ENCODE data around the gene SULF2. TPM values are rescaled to one million over a fixed set of nuclear protein-coding genes. Genes with fewer than 3 reads are reported as not detected.
"Not testable (repeated sequence)": the region's sequence is repeated elsewhere in the genome, so short reads cannot be mapped to it uniquely, and the experiment has no call there.

The SULF2 gene
- total RNA-seq (2016; rRNA removed; fragmentation: Illumina TruSeq; extraction: Trizol) (29.1 and 50.9 TPM in 2 replicates), polyA plus RNA-seq (2011; rRNA removed) (7.2 and 9.3 TPM in 2 replicates), polyA minus RNA-seq (2011; rRNA and poly(A)+ RNA removed; ENCODE audit: low replicate concordance) (51.1 TPM in 1 of 2 replicates, not detected in the other), Bru-seq, nascent RNA (percentile 46 among the genes with signal in this experiment), BruChase-seq, experiment 1, labeled RNA remaining after a 6-hour chase (percentile 48 among the genes with signal in this experiment), BruChase-seq, experiment 2, labeled RNA remaining after a 2-hour chase (percentile 44 among the genes with signal in this experiment)
- total RNA-seq (2016; cell fraction: cytosol; rRNA removed; fragmentation: Illumina TruSeq; extraction: Trizol; ENCODE audit: low read depth), result 7.4 and 9.2 TPM in 2 replicates
- 22.2 and 47.3 TPM in 2 replicates for total RNA-seq (2016; cell fraction: insoluble cytoplasmic fraction; rRNA removed; fragmentation: Illumina TruSeq; extraction: Trizol)
- 23.9 and 29.0 TPM in 2 replicates for total RNA-seq (2016; cell fraction: membrane; rRNA removed; fragmentation: Illumina TruSeq; extraction: Trizol)
- total RNA-seq (2016; cell fraction: nucleus; rRNA removed; fragmentation: Illumina TruSeq; extraction: Trizol), result 55.3 and 65.2 TPM in 2 replicates
- polyA plus RNA-seq (2011; cell fraction: cytosol; rRNA removed), result 9.3 and 12.6 TPM in 2 replicates
- polyA plus RNA-seq (2011; cell fraction: nucleus; rRNA removed), result 21.3 and 25.5 TPM in 2 replicates
- polyA plus RNA-seq (2012), result 5.1 and 11.0 TPM in 2 replicates
- 10.7 and 10.8 TPM in 2 replicates for polyA plus RNA-seq (2016; cell fraction: cytosol; fragmentation: Illumina TruSeq; extraction: Trizol; ENCODE audit: low read depth)
- 33.7 and 34.1 TPM in 2 replicates for polyA plus RNA-seq (2016; cell fraction: insoluble cytoplasmic fraction; fragmentation: Illumina TruSeq; extraction: Trizol; ENCODE audit: low read depth)
- 22.4 and 24.8 TPM in 2 replicates for polyA plus RNA-seq (2016; cell fraction: membrane; fragmentation: Illumina TruSeq; extraction: Trizol; ENCODE audit: low read depth)
- 96.6 and 101 TPM in 2 replicates for polyA plus RNA-seq (2016; cell fraction: nucleus; fragmentation: Illumina TruSeq; extraction: Trizol; ENCODE audit: insufficient read depth, low read depth)
- 16.7 and 17.7 TPM in 2 replicates for polyA minus RNA-seq (2011; cell fraction: cytosol; rRNA and poly(A)+ RNA removed)
- 11.1 and 13.5 TPM in 2 replicates for polyA minus RNA-seq (2011; cell fraction: nucleus; rRNA and poly(A)+ RNA removed)
- long read RNA-seq, experiment 1, partial matches to known transcripts, result 2 of 5 reads
- long read RNA-seq, experiment 1, other reads (novel, unspliced or antisense), result 3 of 5 reads
- long read RNA-seq, experiment 2, full-length matches to known transcripts, result 4 of 75 reads
- long read RNA-seq, experiment 2, partial matches to known transcripts, result 23 of 75 reads
- long read RNA-seq, experiment 2, other reads (novel, unspliced or antisense), result 48 of 75 reads

- Histone ChIP-seq H3K27me3 (ENCODE audit: control insufficient read depth in 1 of 2, insufficient read depth in 2 of 2, low read length in 2 of 2) (peaks cover 6 to 46% of the 10 kb centered on the region in 2 experiments; a peak in 4 of 5 replicates), H3K9me3 (ENCODE audit: low read length) (no peaks in the 10 kb centered on the region), H3K27ac (ENCODE audit: extremely low read length, insufficient read depth, low read length) (no peak within 1 kb of the TSS), H3K36me3 (replicated peaks in 1 of 2; ENCODE audit: control insufficient read depth in 1 of 2, insufficient read depth in 2 of 2, low read length in 2 of 2) (no peaks in the 10 kb centered on the region), H3K9ac (ENCODE audit: insufficient read depth, low read depth, low read length) (peak within 1 kb of the TSS; percentile 29), H3K4me2 (ENCODE audit: low read depth, low read length) (peak within 1 kb of the TSS; percentile 100), H4K20me1 (ENCODE audit: insufficient read depth, low read length) (no peaks in the 10 kb centered on the region), H2AFZ (ENCODE audit: low read length) (peak within 1 kb of the TSS; percentile 20), H3K79me2 (ENCODE audit: insufficient read depth, low read length) (no peaks in the 10 kb centered on the region), H3K4me1 (ENCODE audit: insufficient read depth, low read length) (peaks cover 42% of the 10 kb centered on the region), H3K4me3 (replicated peaks in 1 of 3; ENCODE audit: insufficient read depth in 1 of 3, low read depth in 2 of 3, low read length in 3 of 3) (peak within 1 kb of the TSS; percentile 72 to 84 (median 73))
- BruUV-seq (replicated peaks), result no TSS peak
- no CpG with 5 or more reads among the region's 82 CpGs for WGBS (ENCODE audit: low lambda C conversion rate)
- CTCF ChIA-PET (ENCODE audit: low intra/inter-chr PET ratio, low total read pairs), result interaction anchor here (2.3 kb wide), 1 partner anchor 836 kb away, joined by 30 read pairs; no protein-coding TSS in a partner anchor
- POLR2A ChIA-PET, result no interaction called here
- intact Hi-C loops (cut with micrococcal nuclease; ENCODE audit: unreplicated experiment), result loop anchor here (5.0 kb wide), 1 partner anchor 187 kb away; no protein-coding TSS in a partner anchor
- FAIRE-seq (no peak), ATAC-seq (no peak; the same call in 2 of the 3 replicates), DNase-seq (ENCODE audit: low spot score) (no peak)
- in situ Hi-C loops (cut with HindIII; ENCODE audit: extremely low pct_ligation_motif_present, low pct_unique_long_range_greater_than_20kb), result loop anchor here (5.0 kb wide), 1 partner anchor 837 kb away; no protein-coding TSS in a partner anchor
- no peak for TF ChIP-seq THAP11 (CRISPR knock-in tag; IDR thresholded peaks at IDR 0.05)
- peak; percentile 60; the same call in 1 of the 2 replicates for TF ChIP-seq ZNF790 (CRISPR knock-in tag; IDR thresholded peaks at IDR 0.05; ENCODE audit: borderline replicate concordance)
These were observed at the start of gene SULF2 for GRCh38 chr20:47785311-47785853. Gene SULF2 (minus strand): TSS chr20:47785481. CDS start chr20:47757363, 28,118 bp downstream.

DNA sequence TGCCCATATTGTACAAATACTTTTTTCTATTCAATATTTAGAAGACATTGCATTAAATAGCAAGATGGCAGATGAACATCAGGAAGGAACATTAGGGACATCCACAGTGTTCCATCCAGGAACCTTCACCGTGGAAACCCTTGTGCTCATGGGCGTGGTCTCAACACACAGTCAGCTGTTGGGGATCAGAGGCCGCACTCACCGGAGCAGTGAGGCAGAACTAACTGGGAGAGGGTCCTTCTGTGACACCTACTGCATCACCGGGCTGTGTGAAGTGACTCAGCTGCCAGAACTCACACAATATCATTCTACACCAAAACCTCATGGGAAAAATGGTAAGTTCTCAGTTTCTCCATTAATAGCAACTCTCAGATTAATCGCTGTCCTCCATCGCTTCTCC, 46.4 kb upstream of the SULF2 start:
- H3K27me3 ChIP-seq (ENCODE audit: control insufficient read depth in 1 of 2, insufficient read depth in 2 of 2, low read length in 2 of 2); intact Hi-C loops (cut with micrococcal nuclease; ENCODE audit: unreplicated experiment); ATAC-seq; DNase-seq (ENCODE audit: low spot score); H3K4me3 ChIP-seq (replicated peaks in 1 of 3; ENCODE audit: insufficient read depth in 1 of 3, low read depth in 2 of 3, low read length in 3 of 3); POLR2A ChIA-PET; H3K4me1 ChIP-seq (ENCODE audit: insufficient read depth, low read length); H4K20me1 ChIP-seq (ENCODE audit: insufficient read depth, low read length); H3K9me3 ChIP-seq (ENCODE audit: low read length); H3K27ac ChIP-seq (ENCODE audit: extremely low read length, insufficient read depth, low read length); H3K4me2 ChIP-seq (ENCODE audit: low read depth, low read length); H3K9ac ChIP-seq (ENCODE audit: insufficient read depth, low read depth, low read length); in situ Hi-C loops (cut with HindIII; ENCODE audit: extremely low pct_ligation_motif_present, low pct_unique_long_range_greater_than_20kb); H3K79me2 ChIP-seq (ENCODE audit: insufficient read depth, low read length); BruUV-seq (replicated peaks); CTCF ChIA-PET (ENCODE audit: low intra/inter-chr PET ratio, low total read pairs); H3K36me3 ChIP-seq (replicated peaks in 1 of 2; ENCODE audit: control insufficient read depth in 1 of 2, insufficient read depth in 2 of 2, low read length in 2 of 2); FAIRE-seq; H2AFZ ChIP-seq (ENCODE audit: low read length): not testable (repeated sequence)
- no CpG with 5 or more reads among the region's 7 CpGs for WGBS (ENCODE audit: low lambda C conversion rate)

- not testable (repeated sequence) for DNase-seq (ENCODE audit: low spot score); ATAC-seq; FAIRE-seq
These were observed 41.4 kb upstream of the SULF2 start for GRCh38 chr20:47826716-47827115.

More at GRCh38 chr20:47826716-47827115, 41.4 kb upstream of the SULF2 start:
- intact Hi-C loops (cut with micrococcal nuclease; ENCODE audit: unreplicated experiment); POLR2A ChIA-PET; H3K27ac ChIP-seq (ENCODE audit: extremely low read length, insufficient read depth, low read length); H3K9me3 ChIP-seq (ENCODE audit: low read length); H4K20me1 ChIP-seq (ENCODE audit: insufficient read depth, low read length); H3K36me3 ChIP-seq (replicated peaks in 1 of 2; ENCODE audit: control insufficient read depth in 1 of 2, insufficient read depth in 2 of 2, low read length in 2 of 2); H3K4me3 ChIP-seq (replicated peaks in 1 of 3; ENCODE audit: insufficient read depth in 1 of 3, low read depth in 2 of 3, low read length in 3 of 3); BruUV-seq (replicated peaks); H2AFZ ChIP-seq (ENCODE audit: low read length); in situ Hi-C loops (cut with HindIII; ENCODE audit: extremely low pct_ligation_motif_present, low pct_unique_long_range_greater_than_20kb); H3K9ac ChIP-seq (ENCODE audit: insufficient read depth, low read depth, low read length); H3K4me1 ChIP-seq (ENCODE audit: insufficient read depth, low read length); CTCF ChIA-PET (ENCODE audit: low intra/inter-chr PET ratio, low total read pairs); H3K79me2 ChIP-seq (ENCODE audit: insufficient read depth, low read length); H3K4me2 ChIP-seq (ENCODE audit: low read depth, low read length): not testable (repeated sequence)
- 11% methylated on average over 8 of the region's 8 CpGs for WGBS (ENCODE audit: low lambda C conversion rate)
- peaks cover 5 to 34% of the 10 kb centered on the region in 2 experiments; a peak in 3 of 5 replicates for H3K27me3 ChIP-seq (ENCODE audit: control insufficient read depth in 1 of 2, insufficient read depth in 2 of 2, low read length in 2 of 2)

All from HepG2 (cell line).